Fibroblast of lung (primary cell): ENCODE results near the gene EID2B.

Experiments
- CTCF ChIP-seq, 2 donors: IDR thresholded peaks in 1 of 2; conservative IDR thresholded peaks in 1 of 2; 1 replicate in 1 of 2; 2 replicates in 1 of 2; pipeline ENCODE4 v1.5.1; 2011 to 2012; ENCODE audit warnings: low read length in 2 of 2, control low read depth in 1 of 2, inconsistent platforms in 1 of 2, low read depth in 1 of 2, mild to moderate bottlenecking in 1 of 2
- EZH2 ChIP-seq: IDR thresholded peaks from 2 replicates; pipeline ENCODE4 v1.5.1; 2012; ENCODE audit warnings: low read length, control low read depth, mild to moderate bottlenecking; ENCODE audit errors: missing control alignments

GRCh38 chr19:39508629-39509028 is 24.0 kb downstream of the EID2B start:
- no peak for TF ChIP-seq CTCF (conservative IDR thresholded peaks at IDR 0.05 in 1 of 2, IDR thresholded peaks at IDR 0.05 in 1 of 2; ENCODE audit: low read depth in 1 of 2, low read length in 2 of 2)
- no peak for TF ChIP-seq EZH2
